Choroid plexus epithelial cell (primary cell): Measurements from ENCODE around the gene TRPV6.

Source experiments
- DNase-seq: peaks from one replicate; pipeline ENCODE4 v3.0.0-alpha.2; 2010; ENCODE audit warnings: low read depth
- H3K4me3 ChIP-seq: 2 replicates; pipeline ENCODE4 v1.5.1; 2011; ENCODE audit warnings: low read depth, mild to moderate bottlenecking, control low read depth, low read length, moderate library complexity
- CTCF ChIP-seq: conservative IDR thresholded peaks from 2 replicates; pipeline ENCODE4 v1.5.1; 2011; ENCODE audit warnings: low read depth, mild to moderate bottlenecking, control low read depth, inconsistent platforms, low read length, moderate library complexity

Gene TRPV6

DNA sequence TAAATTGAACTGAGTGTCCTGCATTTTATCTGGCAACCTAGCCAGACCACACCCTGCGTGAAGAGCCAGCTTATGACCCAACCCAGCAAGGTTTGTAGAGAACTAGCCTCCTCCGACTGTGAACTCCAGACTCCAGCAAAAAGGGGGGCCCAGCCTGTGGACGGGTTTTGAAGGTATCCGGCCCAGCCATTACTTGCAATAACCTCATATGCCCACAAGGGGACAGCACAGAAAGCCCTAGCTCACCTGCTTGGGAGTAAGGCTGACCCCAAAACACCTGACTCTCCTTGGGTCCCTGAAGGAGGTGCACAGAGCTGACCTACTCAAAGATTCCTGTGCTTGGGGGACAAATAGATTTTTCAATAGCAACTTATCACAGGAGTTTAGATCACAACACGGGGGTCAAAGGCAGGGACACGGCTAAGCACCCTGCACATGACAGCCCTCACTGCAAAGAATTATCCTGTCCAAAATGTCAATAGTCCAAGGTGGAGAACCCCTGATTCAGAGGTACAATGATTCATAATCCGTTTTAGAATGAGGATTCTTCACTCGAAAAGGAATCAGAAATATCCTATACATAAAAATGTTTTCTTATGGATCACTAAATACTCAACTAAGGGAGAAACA, 4.6 kb downstream of the TRPV6 start:
- peak; percentile 58 for DNase-seq
- TF ChIP-seq CTCF = peak; percentile 92
- H3K4me3 ChIP-seq = no peak overlapping the region

GRCh38 chr7:142879060-142879459, 6.5 kb downstream of the TRPV6 start:
- no peak overlapping the region for H3K4me3 ChIP-seq
- DNase-seq = no peak
- no peak for TF ChIP-seq CTCF

GRCh38 chr7:142878315-142878714, 7.2 kb downstream of the TRPV6 start:
- no peak overlapping the region for H3K4me3 ChIP-seq
- no peak for TF ChIP-seq CTCF
- DNase-seq = no peak

GRCh38 chr7:142876991-142877910, 8.3 kb downstream of the TRPV6 start:
- H3K4me3 ChIP-seq = no peak overlapping the region
- TF ChIP-seq CTCF = no peak
- DNase-seq = no peak

GRCh38 chr7:142876236-142876960, 9.1 kb downstream of the TRPV6 start:
- DNase-seq = no peak
- no peak for TF ChIP-seq CTCF
- no peak overlapping the region for H3K4me3 ChIP-seq

DNA sequence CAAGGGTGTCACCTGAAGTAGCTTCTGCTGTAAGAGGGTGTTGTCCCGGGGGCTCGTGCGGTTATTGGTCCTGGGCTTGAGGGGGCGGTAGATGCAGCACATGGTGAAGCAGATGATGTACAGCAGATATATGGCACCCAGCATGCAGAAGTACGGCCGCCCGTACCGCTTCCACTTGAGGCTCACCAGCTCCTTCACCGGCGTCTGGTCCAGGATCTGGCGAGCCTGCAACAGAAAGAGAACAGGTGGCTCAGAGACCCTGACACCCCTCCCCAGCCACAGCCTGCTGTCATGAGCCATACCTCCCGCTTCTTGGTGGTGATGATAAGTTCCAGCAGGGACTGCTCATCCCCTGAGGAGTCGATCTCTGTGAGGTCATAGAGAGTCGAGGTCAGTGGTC, 10.1 kb downstream of the TRPV6 start:
- DNase-seq = no peak
- TF ChIP-seq CTCF = no peak

More for the DNA sequence above, 10.1 kb downstream of the TRPV6 start:
- no peak overlapping the region for H3K4me3 ChIP-seq
